ENCODE results near the gene HAS3.

GRCh38 chr16:69157196-69157595 is 51.7 kb downstream of the HAS3 start:
- no peak for TF ChIP-seq CTCF (IDR thresholded peaks at IDR 0.05; ENCODE audit: insufficient read depth, low read length)
- TF ChIP-seq SPI1 (IDR thresholded peaks at IDR 0.05; ENCODE audit: borderline replicate concordance, low read depth): no peak
- no peak for TF ChIP-seq GABPA (IDR thresholded peaks at IDR 0.05; ENCODE audit: low read depth)
- TF ChIP-seq, protein P1, sequence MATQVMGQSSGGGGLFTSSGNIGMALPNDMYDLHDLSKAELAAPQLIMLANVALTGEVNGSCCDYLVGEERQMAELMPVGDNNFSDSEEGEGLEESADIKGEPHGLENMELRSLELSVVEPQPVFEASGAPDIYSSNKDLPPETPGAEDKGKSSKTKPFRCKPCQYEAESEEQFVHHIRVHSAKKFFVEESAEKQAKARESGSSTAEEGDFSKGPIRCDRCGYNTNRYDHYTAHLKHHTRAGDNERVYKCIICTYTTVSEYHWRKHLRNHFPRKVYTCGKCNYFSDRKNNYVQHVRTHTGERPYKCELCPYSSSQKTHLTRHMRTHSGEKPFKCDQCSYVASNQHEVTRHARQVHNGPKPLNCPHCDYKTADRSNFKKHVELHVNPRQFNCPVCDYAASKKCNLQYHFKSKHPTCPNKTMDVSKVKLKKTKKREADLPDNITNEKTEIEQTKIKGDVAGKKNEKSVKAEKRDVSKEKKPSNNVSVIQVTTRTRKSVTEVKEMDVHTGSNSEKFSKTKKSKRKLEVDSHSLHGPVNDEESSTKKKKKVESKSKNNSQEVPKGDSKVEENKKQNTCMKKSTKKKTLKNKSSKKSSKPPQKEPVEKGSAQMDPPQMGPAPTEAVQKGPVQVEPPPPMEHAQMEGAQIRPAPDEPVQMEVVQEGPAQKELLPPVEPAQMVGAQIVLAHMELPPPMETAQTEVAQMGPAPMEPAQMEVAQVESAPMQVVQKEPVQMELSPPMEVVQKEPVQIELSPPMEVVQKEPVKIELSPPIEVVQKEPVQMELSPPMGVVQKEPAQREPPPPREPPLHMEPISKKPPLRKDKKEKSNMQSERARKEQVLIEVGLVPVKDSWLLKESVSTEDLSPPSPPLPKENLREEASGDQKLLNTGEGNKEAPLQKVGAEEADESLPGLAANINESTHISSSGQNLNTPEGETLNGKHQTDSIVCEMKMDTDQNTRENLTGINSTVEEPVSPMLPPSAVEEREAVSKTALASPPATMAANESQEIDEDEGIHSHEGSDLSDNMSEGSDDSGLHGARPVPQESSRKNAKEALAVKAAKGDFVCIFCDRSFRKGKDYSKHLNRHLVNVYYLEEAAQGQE (IDR thresholded peaks at IDR 0.05; ENCODE audit: insufficient replicate concordance, low read depth): no peak
- TF ChIP-seq POLR2AphosphoS5 (IDR thresholded peaks at IDR 0.05; ENCODE audit: low read depth): no peak
